Body of pancreas (tissue), 4 donors: ENCODE data around the gene C22orf39. TPM values are rescaled to one million over a fixed set of nuclear protein-coding genes. Genes with fewer than 3 reads are reported as not detected.

ENCODE experiments used
- ATAC-seq: fragments of 150-250 bp; one replicate; pipeline ENCODE4 v1.9.1; 2016
- DNase-seq, 4 donors: peaks; one replicate each; pipeline ENCODE4 v3.0.0-alpha.2; 2019
- H3K27ac ChIP-seq, 4 donors: fragments of 200-600 bp; sonication (generic); 1 replicate in 3 of 4; 2 replicates in 1 of 4; pipeline versions ENCODE4 v1.5.1 to v1.6.1; 2016 to 2019; ENCODE audit warnings: mild to moderate bottlenecking in 1 of 4, mixed read lengths in 1 of 4, moderate library complexity in 1 of 4
- H3K27me3 ChIP-seq, 2 donors: fragments of 200-600 bp; sonication (generic); one replicate each; pipeline ENCODE4 v1.6.0; 2016; ENCODE audit warnings: mild to moderate bottlenecking in 1 of 2
- H3K36me3 ChIP-seq, 2 donors: fragments of 200-600 bp; sonication (generic); replicated peaks in 1 of 2; 2 replicates each; pipeline ENCODE4 v1.5.1; 2016; ENCODE audit warnings: low read depth in 2 of 2; ENCODE audit not compliant: insufficient read depth in 1 of 2
- H3K4me1 ChIP-seq: fragments of 200-600 bp; sonication (generic); one replicate; pipeline ENCODE4 v1.6.0; 2016
- H3K4me3 ChIP-seq, 2 donors: fragments of 200-600 bp; sonication (generic); 1 replicate in 1 of 2; 2 replicates in 1 of 2; pipeline ENCODE4 v1.5.1; 2016 to 2019
- H3K9me3 ChIP-seq, 3 donors: fragments of 200-600 bp; sonication (generic); 1 replicate in 2 of 3; 2 replicates in 1 of 3; pipeline ENCODE4 v1.5.1; 2016
- POLR2A ChIP-seq, 3 donors: fragments of 450-650 bp; IDR thresholded peaks; one replicate each; pipeline ENCODE4 v1.6.1; 2016; ENCODE audit warnings: antibody characterized with exemption in 3 of 3, mild to moderate bottlenecking in 2 of 3
- WGBS, 2 donors: methylation state at CpG; one replicate each; pipeline ENCODE4 v1.1.5; 2017; 5-methylcytosine and 5-hydroxymethylcytosine counted together
- intact Hi-C: fragments of 100-400 bp; cut with DNase I; formaldehyde crosslinking; loops from one replicate; pipeline ENCODE4 v1.15.1; 2023
- total RNA-seq, 2 donors: library from RNA; depleted of rRNA; stranded (reverse); fragments of >200 nt; gene quantifications; one replicate each; pipeline ENCODE4 v1.1.0, GENCODE V29; 2016
- TF ChIP-seq, protein P1 (sequence below), 7 experiments: fragments of 450-650 bp in 4 of 7; fragments of 200-600 bp in 3 of 7; sonication (generic) in 3 of 7; IDR thresholded peaks; one replicate each; pipeline ENCODE4 v1.5.1; 2016 to 2019; ENCODE audit warnings: antibody characterized with exemption in 7 of 7

C22orf39 gene
- total RNA-seq, 2 donors from 2014 or later, result 36.1 to 49.8 TPM

DNA sequence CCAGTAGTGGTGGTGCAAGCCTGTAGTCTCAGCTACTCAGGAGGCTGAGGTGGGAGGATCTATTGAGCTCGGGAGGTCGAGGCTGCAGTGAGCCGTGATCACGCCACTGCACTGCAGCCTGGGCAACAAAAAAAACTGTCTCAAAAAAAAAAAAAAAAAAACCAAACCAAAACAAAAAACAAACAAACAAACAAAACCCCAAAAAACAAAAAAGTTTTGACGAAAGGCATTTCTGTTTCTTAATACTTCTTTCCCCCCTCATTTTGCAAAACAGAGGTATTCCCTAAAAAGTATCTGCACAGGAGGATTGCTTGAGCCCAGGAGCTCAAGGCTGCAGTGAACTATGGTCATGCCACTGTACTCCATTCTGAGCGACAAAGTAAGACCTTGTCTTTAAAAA, 27.2 kb downstream of the C22orf39 start:
- Histone ChIP-seq H3K9me3 (no peaks in the 10 kb centered on the region), H3K4me3 (no peak overlapping the region), H3K27ac (no peak overlapping the region), H3K36me3 (no peaks in the 10 kb centered on the region), H3K27me3 (no peaks in the 10 kb centered on the region), H3K4me1 (peaks cover 8% of the 10 kb centered on the region)
- DNase-seq (no peak), ATAC-seq (no peak)
- no peak for TF ChIP-seq POLR2A (IDR thresholded peaks at IDR 0.05)
- TF ChIP-seq, protein P1, sequence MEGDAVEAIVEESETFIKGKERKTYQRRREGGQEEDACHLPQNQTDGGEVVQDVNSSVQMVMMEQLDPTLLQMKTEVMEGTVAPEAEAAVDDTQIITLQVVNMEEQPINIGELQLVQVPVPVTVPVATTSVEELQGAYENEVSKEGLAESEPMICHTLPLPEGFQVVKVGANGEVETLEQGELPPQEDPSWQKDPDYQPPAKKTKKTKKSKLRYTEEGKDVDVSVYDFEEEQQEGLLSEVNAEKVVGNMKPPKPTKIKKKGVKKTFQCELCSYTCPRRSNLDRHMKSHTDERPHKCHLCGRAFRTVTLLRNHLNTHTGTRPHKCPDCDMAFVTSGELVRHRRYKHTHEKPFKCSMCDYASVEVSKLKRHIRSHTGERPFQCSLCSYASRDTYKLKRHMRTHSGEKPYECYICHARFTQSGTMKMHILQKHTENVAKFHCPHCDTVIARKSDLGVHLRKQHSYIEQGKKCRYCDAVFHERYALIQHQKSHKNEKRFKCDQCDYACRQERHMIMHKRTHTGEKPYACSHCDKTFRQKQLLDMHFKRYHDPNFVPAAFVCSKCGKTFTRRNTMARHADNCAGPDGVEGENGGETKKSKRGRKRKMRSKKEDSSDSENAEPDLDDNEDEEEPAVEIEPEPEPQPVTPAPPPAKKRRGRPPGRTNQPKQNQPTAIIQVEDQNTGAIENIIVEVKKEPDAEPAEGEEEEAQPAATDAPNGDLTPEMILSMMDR (IDR thresholded peaks at IDR 0.05), result no peak
- intact Hi-C loops, result no loop called here
- 94% methylated on average over 6 of the region's 6 CpGs for whole genome bisulfite sequencing, 2 donors

DNA sequence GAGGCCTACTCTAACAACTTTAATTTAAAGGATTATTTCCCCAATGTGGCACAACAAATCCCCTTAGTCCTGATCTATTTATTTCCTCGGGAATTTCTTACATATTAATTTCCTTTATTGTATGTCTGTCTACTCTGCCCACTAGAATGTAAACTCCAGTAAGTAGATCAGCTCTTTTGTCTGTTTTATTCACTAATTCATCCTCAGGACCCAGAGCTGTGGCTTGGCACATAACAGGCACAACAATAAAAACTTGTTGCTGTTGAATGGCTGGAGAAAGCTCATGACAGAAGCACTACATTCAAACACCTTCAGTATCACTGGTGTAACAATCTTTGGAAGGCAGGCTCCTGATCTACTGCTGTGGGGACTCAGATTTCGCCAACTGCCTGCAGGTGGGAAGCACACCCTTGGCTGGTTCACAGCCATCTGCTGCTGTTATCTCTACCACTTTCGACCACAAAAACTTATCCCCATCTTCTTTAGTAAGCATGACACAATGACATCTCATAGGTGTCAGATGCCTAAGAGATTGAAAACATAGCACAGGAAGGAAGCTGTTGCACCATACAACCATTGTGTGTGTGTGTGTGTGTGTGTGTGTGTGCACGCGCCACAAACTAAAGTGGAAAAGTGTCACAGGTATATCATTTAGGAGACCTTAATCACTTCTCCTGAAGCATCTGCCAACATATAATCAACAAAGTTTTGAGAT, 27.9 kb downstream of the C22orf39 start:
- Histone ChIP-seq H3K9me3 (no peaks in the 10 kb centered on the region), H3K27me3 (no peaks in the 10 kb centered on the region), H3K4me1 (peaks cover 8% of the 10 kb centered on the region), H3K4me3 (no peak overlapping the region), H3K36me3 (no peaks in the 10 kb centered on the region), H3K27ac (no peak overlapping the region)
- WGBS, 2 donors, result 65 to 68% methylated on average over 5 of the region's 5 CpGs
- ATAC-seq (no peak), DNase-seq (no peak)
- intact Hi-C loops, result no loop called here
- TF ChIP-seq POLR2A (IDR thresholded peaks at IDR 0.05), result no peak
- TF ChIP-seq, protein P1 (IDR thresholded peaks at IDR 0.05), result no peak

DNA sequence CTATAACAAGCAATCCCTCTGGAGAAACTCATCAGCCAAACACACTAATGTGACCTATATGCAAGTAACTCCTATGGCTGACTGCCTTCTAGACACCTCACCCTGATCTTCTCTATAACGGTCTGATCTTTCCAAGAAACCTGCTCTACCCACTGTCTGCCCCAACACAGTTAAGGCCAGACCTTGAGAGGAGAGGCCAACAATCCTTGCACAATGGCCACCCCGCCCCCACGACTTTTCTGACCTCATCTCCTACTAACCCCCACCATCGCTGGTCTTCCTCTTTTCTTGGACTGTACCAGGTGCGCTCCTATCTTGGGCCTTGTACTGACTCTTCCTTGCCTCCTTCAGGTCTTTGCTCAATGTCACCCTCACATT, 28.4 kb downstream of the C22orf39 start:
- H3K36me3 ChIP-seq, result no peaks in the 10 kb centered on the region
- no peak for TF ChIP-seq POLR2A (IDR thresholded peaks at IDR 0.05)
- TF ChIP-seq, protein P1 (IDR thresholded peaks at IDR 0.05), result no peak
- ATAC-seq (no peak), DNase-seq (no peak)
- H3K9me3 ChIP-seq, result no peaks in the 10 kb centered on the region
- 74 to 83% methylated on average over 5 of the region's 5 CpGs for WGBS, 2 donors
- no peak overlapping the region for H3K27ac ChIP-seq
- H3K4me3 ChIP-seq, result no peak overlapping the region
- intact Hi-C loops, result no loop called here
- H3K27me3 ChIP-seq, result no peaks in the 10 kb centered on the region
- peaks cover 4% of the 10 kb centered on the region for H3K4me1 ChIP-seq

DNA sequence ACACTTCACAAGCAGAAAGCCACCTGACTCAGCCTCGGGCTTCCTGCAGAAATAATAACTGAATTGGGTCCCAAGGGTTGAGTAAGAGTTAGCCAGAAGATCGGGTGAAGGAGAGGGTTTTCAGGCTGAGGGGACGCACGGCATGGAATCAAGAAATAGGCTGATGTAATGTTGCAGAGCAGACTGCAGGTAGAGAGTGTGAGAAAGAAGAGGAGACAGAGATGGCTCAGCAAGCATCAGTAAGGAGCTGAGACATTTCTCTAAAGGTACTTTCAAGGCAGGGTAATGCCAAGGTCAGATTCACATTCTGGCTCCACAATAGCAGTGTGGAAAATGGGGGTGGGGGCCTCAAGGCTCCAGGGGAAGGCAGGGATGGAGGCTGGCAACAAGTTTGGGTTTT, 34.6 kb downstream of the C22orf39 start:
- H3K27ac ChIP-seq, result no peak overlapping the region
- TF ChIP-seq, protein P1 (IDR thresholded peaks at IDR 0.05), result no peak
- TF ChIP-seq POLR2A (IDR thresholded peaks at IDR 0.05), result no peak

DNA sequence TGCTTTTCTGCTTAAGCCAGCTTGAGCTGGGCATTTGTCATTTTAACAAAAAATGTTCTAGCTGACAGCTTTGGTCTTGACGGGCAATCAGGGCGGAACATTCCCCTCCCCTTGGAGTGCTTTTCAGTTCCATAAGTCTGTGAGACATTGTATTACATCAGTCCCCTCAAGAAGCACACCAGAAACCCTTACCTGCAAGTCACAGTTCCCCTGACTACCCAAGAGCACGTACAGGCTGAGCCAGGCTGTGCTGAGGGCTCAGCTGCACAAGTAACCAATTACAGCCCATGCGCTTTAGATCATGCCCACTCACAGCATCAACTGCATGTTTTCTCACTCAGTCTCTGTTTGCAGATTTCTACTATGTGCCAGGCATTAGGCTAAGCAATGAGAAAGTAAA, 35.0 kb downstream of the C22orf39 start:
- Histone ChIP-seq H3K27me3 (no peaks in the 10 kb centered on the region), H3K4me3 (no peak overlapping the region), H3K9me3 (no peaks in the 10 kb centered on the region), H3K4me1 (peaks cover 5% of the 10 kb centered on the region), H3K36me3 (peaks cover 0 to 2% of the 10 kb centered on the region in 2 donors), H3K27ac (no peak overlapping the region)
- intact Hi-C loops, result no loop called here
- ATAC-seq, result no peak
- TF ChIP-seq, protein P1 (IDR thresholded peaks at IDR 0.05), result no peak
- TF ChIP-seq POLR2A (IDR thresholded peaks at IDR 0.05), result no peak
- WGBS, 2 donors, result 84 to 92% methylated on average over 4 of the region's 4 CpGs
- DNase-seq, result no peak

More for the DNA sequence above, 34.6 kb downstream of the C22orf39 start:
- DNase-seq (no peak), ATAC-seq (no peak)
- intact Hi-C loops, result no loop called here
- Histone ChIP-seq H3K4me1 (peaks cover 5% of the 10 kb centered on the region), H3K36me3 (peaks cover 0 to 2% of the 10 kb centered on the region in 2 donors), H3K4me3 (no peak overlapping the region), H3K9me3 (no peaks in the 10 kb centered on the region), H3K27me3 (no peaks in the 10 kb centered on the region)
- WGBS, 2 donors, result 80 to 88% methylated on average over 4 of the region's 4 CpGs
